Measurements from ENCODE around the gene GPC5. TPM values are rescaled to one million over a fixed set of nuclear protein-coding genes. Genes with fewer than 3 reads are reported as not detected.

The GPC5 gene
- total and polyA plus RNA-seq, 7 donors, result 0.23 TPM; not detected in 6

- no peaks in the 10 kb centered on the region for H3K27me3 ChIP-seq (ENCODE audit: insufficient read depth in 3 of 3, low read length in 2 of 3)
- no peak overlapping the region for H3K27ac ChIP-seq
- H3K36me3 ChIP-seq (ENCODE audit: insufficient read depth in 1 of 2, low read depth in 1 of 2), result no peaks in the 10 kb centered on the region
- DNase-seq (no peak), ATAC-seq (no peak)
- TF ChIP-seq CTCF (IDR thresholded peaks at IDR 0.05), result no peak
- intact Hi-C loops (cut with DNase I), result no loop called here
- H3K9me3 ChIP-seq, result no peaks in the 10 kb centered on the region
- no peaks in the 10 kb centered on the region for H3K4me1 ChIP-seq
- 34 to 39% (median 35%) methylated on average over 2 of the region's 2 CpGs for WGBS, 3 donors
- H3K4me3 ChIP-seq, result no peak overlapping the region
These were observed 916.8 kb downstream of the GPC5 start for GRCh38 chr13:92315265-92315664.

- Histone ChIP-seq H3K4me1 (no peaks in the 10 kb centered on the region), H3K36me3 (ENCODE audit: insufficient read depth in 1 of 2, low read depth in 1 of 2) (no peaks in the 10 kb centered on the region), H3K27me3 (ENCODE audit: insufficient read depth in 3 of 3, low read length in 2 of 3) (no peaks in the 10 kb centered on the region), H3K27ac (no peak overlapping the region), H3K9me3 (no peaks in the 10 kb centered on the region), H3K4me3 (no peak overlapping the region)
- WGBS, 3 donors, result 89 to 90% (median 89%) methylated on average over 2 of the region's 2 CpGs
- intact Hi-C loops (cut with DNase I), result no loop called here
- ATAC-seq (no peak), DNase-seq (no peak)
- TF ChIP-seq CTCF (IDR thresholded peaks at IDR 0.05), result no peak
These were observed 917.6 kb downstream of the GPC5 start for GRCh38 chr13:92316030-92316429.

GRCh38 chr13:92317066-92317465, 918.6 kb downstream of the GPC5 start:
- Histone ChIP-seq H3K9me3 (no peaks in the 10 kb centered on the region), H3K4me3 (no peak overlapping the region), H3K4me1 (no peaks in the 10 kb centered on the region), H3K27me3 (ENCODE audit: insufficient read depth in 3 of 3, low read length in 2 of 3) (no peaks in the 10 kb centered on the region), H3K27ac (no peak overlapping the region), H3K36me3 (ENCODE audit: insufficient read depth in 1 of 2, low read depth in 1 of 2) (no peaks in the 10 kb centered on the region)
- intact Hi-C loops (cut with DNase I), result no loop called here
- WGBS, 3 donors, result 56 to 68% (median 67%) methylated on average over 2 of the region's 2 CpGs
- ATAC-seq (no peak), DNase-seq (no peak)
- no peak for TF ChIP-seq CTCF (IDR thresholded peaks at IDR 0.05)

GRCh38 chr13:92320323-92320722, 921.9 kb downstream of the GPC5 start:
- Histone ChIP-seq H3K4me3 (no peak overlapping the region), H3K4me1 (no peaks in the 10 kb centered on the region), H3K27me3 (ENCODE audit: insufficient read depth in 3 of 3, low read length in 2 of 3) (no peaks in the 10 kb centered on the region), H3K9me3 (no peaks in the 10 kb centered on the region), H3K36me3 (ENCODE audit: insufficient read depth in 1 of 2, low read depth in 1 of 2) (no peaks in the 10 kb centered on the region), H3K27ac (no peak overlapping the region)
- TF ChIP-seq CTCF (IDR thresholded peaks at IDR 0.05), result no peak
- intact Hi-C loops (cut with DNase I), result no loop called here
- ATAC-seq (no peak), DNase-seq (no peak)
- 80 to 89% (median 86%) methylated on average over 1 of the region's 1 CpG for WGBS, 3 donors

- DNase-seq (no peak), ATAC-seq (no peak)
- Histone ChIP-seq H3K27me3 (ENCODE audit: insufficient read depth in 3 of 3, low read length in 2 of 3) (no peaks in the 10 kb centered on the region), H3K4me1 (no peaks in the 10 kb centered on the region), H3K27ac (no peak overlapping the region), H3K4me3 (no peak overlapping the region), H3K9me3 (no peaks in the 10 kb centered on the region), H3K36me3 (ENCODE audit: insufficient read depth in 1 of 2, low read depth in 1 of 2) (no peaks in the 10 kb centered on the region)
- WGBS, 3 donors, result 60 to 65% (median 61%) methylated on average over 5 of the region's 5 CpGs
- no peak for TF ChIP-seq CTCF (IDR thresholded peaks at IDR 0.05)
- intact Hi-C loops (cut with DNase I), result no loop called here
These were observed 922.8 kb downstream of the GPC5 start for GRCh38 chr13:92321174-92321573.
